Activated T-cell treated with anti-CD3 and anti-CD28 coated beads, Interleukin-2, amount 50 U/mL, for 48 hours (primary cell): ENCODE data around the gene KIF13A.
"Not testable (repeated sequence)": the region's sequence is repeated elsewhere in the genome, so short reads cannot be mapped to it uniquely, and the experiment has no call there.

ENCODE experiments used
- DNase-seq, 2 experiments: peaks; one replicate each; pipeline ENCODE4 v3.0.0-alpha.2; 2020

The KIF13A gene

GRCh38 chr6:17967668-17968518 lies 19.5 kb downstream of the KIF13A start:
- DNase-seq, result no peak

DNA sequence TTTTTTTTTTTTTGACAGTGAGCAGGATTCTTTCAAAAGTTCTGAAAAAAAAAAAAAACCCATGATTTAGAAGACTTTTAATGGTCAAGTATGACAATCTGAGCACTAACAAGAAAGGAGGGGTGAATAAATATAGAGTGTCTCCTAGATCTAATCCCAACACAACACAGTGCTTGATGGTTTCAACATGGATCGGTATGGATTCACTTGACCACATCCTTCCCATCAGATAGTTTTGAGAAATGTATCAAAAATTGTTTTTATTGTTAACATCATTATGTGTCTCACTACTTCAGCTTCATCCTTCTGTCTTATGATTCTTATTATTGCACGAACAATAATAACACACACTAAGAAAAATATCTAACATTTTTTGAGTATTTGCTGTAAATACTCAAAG lies 21.0 kb downstream of the KIF13A start:
- DNase-seq, result no peak

- DNase-seq, result no peak
These were observed 22.0 kb downstream of the KIF13A start for GRCh38 chr6:17965397-17965796.

DNA sequence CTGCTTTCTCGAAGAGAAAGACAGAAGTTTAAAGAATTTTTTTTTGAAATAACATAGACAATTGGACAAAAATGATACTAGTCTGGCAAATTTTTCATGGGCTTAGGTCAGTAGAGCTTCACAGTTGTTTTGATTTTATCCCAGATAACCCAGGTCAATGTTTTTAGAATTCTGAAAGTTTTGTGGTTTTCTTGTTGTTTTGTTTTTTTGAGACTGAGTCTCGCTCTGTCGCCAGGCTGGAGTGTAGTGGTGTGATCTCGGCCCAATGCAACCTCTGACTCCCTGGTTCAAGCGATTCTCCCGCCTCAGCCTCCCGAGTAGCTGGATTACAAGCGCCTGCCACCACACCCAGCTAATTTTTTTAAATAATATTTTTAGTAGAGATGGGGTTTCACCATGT lies 22.8 kb downstream of the KIF13A start:
- no peak for DNase-seq

DNA sequence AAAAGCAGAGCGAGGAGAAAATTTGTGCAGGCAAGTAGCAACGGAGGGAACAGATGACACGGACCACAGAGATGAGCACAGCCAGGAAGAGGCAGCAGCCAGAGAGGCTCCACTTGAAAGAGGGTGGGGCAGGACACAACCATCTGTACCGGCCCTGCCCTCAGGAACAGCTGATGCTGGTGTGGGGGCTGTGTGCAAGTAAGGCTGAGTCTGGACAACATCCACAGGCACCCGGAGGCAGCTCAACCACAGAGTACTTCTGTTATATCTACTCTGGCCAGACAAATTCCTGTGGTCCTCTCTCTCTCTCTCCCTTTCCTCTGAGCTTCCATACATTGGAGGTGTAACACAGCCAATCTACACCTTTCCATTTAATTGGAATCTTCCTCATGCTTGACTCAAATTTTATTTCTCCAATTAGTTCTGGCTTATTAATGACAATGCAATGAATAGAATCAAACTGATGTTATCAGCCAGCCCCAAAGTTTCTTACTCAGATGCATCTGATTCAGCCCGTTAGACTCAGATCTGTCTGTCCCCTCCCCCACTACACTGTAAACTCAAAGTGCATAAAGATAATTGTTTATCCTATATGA lies 24.9 kb downstream of the KIF13A start:
- no peak for DNase-seq

- DNase-seq, result no peak
These were observed 28.1 kb downstream of the KIF13A start for GRCh38 chr6:17959302-17959701.

DNA sequence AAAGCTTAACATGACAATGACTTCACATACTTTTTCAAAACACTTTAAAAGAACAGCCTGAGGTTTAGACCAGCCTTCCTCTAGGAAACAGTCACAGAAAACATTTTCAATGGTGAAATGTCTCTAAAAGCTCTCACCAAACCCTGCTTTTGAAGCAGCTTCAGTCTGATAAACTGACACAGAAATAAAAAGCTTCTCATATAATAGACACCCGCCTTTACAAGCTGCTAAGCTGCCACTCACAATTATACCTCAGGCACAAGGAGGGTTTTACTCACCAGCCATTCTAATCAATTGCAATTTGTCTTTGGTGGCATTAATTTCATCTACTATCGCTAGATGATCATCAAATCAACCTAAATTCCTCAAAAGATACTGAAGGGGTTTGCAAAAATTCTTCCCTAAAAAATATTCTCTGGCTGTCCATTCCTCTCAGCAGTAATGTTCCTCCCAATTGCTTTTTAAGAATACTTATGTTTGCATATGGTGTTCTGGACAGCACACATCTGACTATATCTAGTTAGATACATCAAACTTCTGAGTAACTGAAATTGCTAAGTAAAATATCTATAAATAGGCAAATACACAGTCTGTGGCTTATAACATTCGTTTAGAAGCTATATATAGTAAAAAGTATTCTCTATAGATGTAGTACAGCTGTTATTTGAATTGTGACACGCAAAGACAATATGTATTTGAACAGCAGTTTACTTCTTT lies 29.4 kb downstream of the KIF13A start:
- DNase-seq, result no peak

DNA sequence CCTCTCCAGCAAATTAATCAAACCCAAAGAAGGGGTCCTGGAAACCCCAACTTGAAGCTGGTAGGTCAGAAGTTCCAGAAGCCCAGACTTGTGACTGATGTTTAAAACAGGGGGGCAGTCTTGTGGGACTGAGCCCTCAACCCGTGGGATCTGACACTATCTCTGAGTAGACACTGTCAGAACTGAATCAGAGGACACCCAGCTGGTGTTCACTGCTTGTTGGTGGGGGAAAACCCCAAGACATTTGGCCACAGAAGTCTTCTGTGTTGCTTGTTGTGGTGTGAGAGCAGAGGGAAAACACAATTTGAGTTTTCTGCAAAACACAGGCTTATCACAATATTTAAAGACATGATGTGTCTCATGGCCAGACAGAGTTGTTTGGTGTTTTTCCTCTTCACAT lies 29.9 kb downstream of the KIF13A start:
- DNase-seq, result no peak

GRCh38 chr6:17957086-17957485 lies 30.3 kb downstream of the KIF13A start:
- DNase-seq, result no peak

DNA sequence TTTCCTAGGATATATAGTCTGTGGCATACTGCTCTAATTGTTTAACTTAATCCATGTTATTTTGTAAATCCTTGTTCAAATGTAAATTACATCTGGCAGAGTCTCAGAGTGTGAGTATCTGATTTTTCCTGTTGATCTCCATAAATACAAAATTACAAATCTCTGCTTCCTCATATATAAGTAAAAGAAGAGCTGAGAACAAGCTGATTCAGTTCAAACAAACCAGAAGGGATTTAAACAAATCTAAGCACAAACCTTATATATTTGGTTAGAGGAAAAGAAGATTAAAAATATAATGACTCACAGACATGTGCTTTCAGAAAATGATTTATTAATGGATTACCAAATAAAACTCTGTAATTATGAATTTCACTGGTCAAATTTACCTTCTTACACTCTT lies 37.3 kb downstream of the KIF13A start:
- DNase-seq, result no peak

- no peak for DNase-seq
These were observed 38.3 kb downstream of the KIF13A start for GRCh38 chr6:17949168-17949567.

DNA sequence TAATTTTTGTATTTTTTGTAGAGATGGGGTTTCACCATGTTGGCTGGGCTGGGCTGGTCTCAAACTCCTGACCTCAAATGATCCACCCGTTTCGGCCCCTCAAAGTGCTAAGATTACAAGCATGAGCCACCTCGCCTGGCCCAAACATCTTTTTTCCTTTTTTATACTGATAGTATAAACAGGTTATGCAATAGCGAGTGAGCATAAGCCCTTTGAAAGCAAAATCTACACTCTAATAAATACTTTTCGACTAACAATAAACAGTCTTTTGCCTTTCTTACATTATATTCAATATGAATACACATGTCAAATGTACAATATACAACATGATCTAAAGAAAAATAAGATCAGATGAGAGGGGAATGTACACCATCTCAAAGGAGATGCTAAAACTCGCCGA lies 38.7 kb downstream of the KIF13A start:
- no peak for DNase-seq

DNA sequence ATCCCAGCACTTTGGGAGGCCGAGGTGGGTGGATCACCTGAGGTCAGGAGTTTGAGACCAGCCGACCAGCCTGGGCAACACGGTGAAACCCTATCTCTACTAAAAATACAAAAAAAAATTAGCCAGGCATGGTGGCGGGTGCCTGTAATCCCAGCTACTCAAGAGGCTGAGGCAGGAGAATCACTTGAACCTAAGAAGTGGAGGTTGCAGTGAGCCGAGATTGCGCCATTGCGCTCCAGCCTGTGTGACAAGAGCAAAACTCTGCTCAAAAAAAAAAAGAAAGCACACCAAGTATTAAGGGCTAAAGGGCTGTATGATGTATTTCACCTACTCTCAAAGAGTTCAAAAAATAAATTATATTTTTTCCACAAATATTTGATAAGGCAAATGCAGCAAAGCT lies 39.9 kb downstream of the KIF13A start:
- not testable (repeated sequence) for DNase-seq

GRCh38 chr6:17945575-17945974 lies 41.9 kb downstream of the KIF13A start:
- no peak for DNase-seq

- no peak for DNase-seq
These were observed 42.3 kb downstream of the KIF13A start for GRCh38 chr6:17945111-17945510.

GRCh38 chr6:17941318-17941717 lies 46.1 kb downstream of the KIF13A start:
- no peak for DNase-seq

GRCh38 chr6:17940151-17940792 lies 47.2 kb downstream of the KIF13A start:
- DNase-seq, result no peak

DNA sequence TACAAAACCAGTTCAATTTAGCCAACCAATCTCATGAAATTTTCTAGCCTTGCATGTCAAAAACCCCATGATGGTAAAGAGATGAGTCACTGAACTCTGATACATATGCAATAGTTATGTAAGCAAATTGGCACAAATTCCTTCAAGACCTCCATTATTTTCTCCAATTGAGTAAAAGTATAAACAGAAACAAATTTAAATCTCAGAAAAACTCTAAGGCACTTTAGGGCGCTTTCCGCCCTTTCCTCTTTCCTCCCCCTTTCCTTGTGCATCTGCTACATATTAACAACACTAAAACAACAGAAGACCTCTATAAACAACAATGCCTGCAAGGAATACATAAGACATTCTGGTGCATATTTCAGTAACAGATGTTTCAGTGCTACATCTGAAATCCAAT lies 48.5 kb downstream of the KIF13A start:
- DNase-seq, result no peak

DNA sequence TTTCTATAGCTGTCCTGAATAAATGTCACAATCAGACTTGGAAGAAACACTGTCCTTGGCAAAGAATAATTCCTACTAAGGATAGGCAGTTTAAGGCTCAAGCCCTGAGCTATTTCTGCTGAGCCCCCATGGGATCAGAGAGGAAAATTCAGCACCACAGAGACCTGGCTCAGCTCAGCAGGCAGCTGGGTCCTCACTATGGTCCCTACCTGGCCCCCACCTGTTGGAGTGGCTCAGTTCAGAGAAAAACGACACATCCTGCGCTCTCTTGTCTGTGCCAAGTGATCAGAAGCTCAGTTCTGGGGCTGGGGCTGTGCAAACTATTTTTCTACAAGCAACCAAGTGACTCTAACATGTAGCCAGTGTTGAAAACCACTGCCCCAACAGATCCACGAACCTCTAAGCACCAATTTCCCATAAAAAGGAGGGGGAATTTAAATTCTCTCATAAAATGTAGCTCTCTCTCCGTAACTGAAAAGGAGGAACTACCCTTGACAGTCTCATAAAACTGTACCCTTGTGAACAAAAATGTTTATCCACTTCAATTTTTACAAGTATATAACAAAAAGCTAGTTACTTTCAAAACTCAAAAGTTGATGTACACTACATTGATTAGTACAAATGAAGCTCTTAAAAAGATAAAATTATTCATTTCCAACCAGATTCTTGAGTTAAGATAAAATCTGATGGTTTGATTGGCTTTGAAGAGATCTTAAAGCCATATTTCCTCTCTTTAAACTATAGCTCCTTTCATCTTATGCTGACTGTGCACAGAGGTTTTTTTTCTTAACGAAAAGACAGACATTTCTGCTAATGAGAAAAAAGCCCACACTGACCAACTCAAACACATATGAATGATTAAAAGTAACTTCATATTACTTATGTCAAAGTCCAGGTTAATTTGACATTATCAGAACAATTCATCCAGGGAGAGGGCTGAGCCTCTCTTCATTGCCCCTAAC lies 52.0 kb downstream of the KIF13A start:
- DNase-seq, result no peak

GRCh38 chr6:17933716-17934115 lies 53.7 kb downstream of the KIF13A start:
- DNase-seq, result no peak

- no peak for DNase-seq
These were observed 55.0 kb downstream of the KIF13A start for GRCh38 chr6:17932330-17932852.

DNA sequence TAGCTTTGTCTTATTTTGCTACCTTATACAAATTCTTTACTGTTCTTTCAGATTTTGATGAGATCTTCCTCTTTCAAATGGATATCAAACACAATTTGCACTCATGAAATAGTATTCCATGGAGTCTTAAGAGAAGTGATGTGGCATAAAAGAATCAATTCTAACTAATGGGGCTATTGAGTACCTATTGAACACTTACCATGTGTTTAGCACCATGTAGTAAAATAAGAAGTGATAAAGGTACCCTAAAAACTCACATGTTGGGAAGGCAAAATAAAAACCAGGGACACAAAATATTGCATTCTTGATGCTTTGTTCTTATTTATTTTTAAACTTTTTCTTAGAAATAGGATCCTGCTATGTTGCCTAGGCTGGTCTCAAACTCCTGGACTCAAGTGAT lies 56.2 kb downstream of the KIF13A start:
- no peak for DNase-seq
